Mesothelial cell of epicardium (in vitro differentiated cells): ENCODE data around the gene HTR2B. TPM values are rescaled to one million over a fixed set of nuclear protein-coding genes. Genes with fewer than 3 reads are reported as not detected.

Source experiments
- DNase-seq, 2 experiments: peaks; one replicate each; pipeline ENCODE4 v3.0.0; 2021; ENCODE audit warnings: low spot score in 2 of 2; ENCODE audit not compliant: unreplicated experiment in 2 of 2
- H3K27ac Mint-ChIP-seq: 2 replicates; pipeline ENCODE4 v1.8.0; 2021; ENCODE audit warnings: mixed read lengths
- H3K27me3 Mint-ChIP-seq: 2 replicates; pipeline ENCODE4 v1.8.0; 2021; ENCODE audit warnings: low read depth, mixed read lengths
- H3K36me3 Mint-ChIP-seq: 2 replicates; pipeline ENCODE4 v1.8.0; 2021; ENCODE audit warnings: mixed read lengths
- H3K4me1 Mint-ChIP-seq: 2 replicates; pipeline ENCODE4 v1.8.0; 2021; ENCODE audit warnings: mixed read lengths
- H3K4me3 Mint-ChIP-seq: 2 replicates; pipeline ENCODE4 v1.8.0; 2021; ENCODE audit warnings: mild to moderate bottlenecking, moderate library complexity, mixed read lengths
- H3K9me3 Mint-ChIP-seq: 2 replicates; pipeline ENCODE4 v1.8.0; 2021; ENCODE audit warnings: mixed read lengths
- CTCF ChIP-seq: fragments of 200-600 bp; sonication (generic); IDR thresholded peaks from one replicate; pipeline ENCODE4 v1.5.0; 2021; ENCODE audit warnings: antibody characterized with exemption; ENCODE audit not compliant: unreplicated experiment
- total RNA-seq: library from RNA; stranded (reverse); gene quantifications from 3 replicates; pipeline ENCODE4 v1.2.1, GENCODE V29; 2021

The HTR2B gene
- total RNA-seq, 1 donor from 2014 or later = 3.7 TPM

- no peak overlapping the region for H3K4me3 Mint-ChIP-seq
- no peaks in the 10 kb centered on the region for H3K9me3 Mint-ChIP-seq
- H3K27ac Mint-ChIP-seq = no peak overlapping the region
- peaks cover 21% of the 10 kb centered on the region for H3K4me1 Mint-ChIP-seq
- DNase-seq = no peak
- TF ChIP-seq CTCF = no peak
- H3K36me3 Mint-ChIP-seq = peaks cover 26% of the 10 kb centered on the region
- H3K27me3 Mint-ChIP-seq = no peaks in the 10 kb centered on the region
These were observed 62.1 kb downstream of the HTR2B start for GRCh38 chr2:231062776-231063175.

GRCh38 chr2:231059756-231060155 is 65.1 kb downstream of the HTR2B start:
- Mint-ChIP-seq H3K27me3 (no peaks in the 10 kb centered on the region), H3K4me3 (no peak overlapping the region), H3K36me3 (peaks cover 17% of the 10 kb centered on the region), H3K4me1 (peaks cover 24% of the 10 kb centered on the region), H3K27ac (no peak overlapping the region), H3K9me3 (no peaks in the 10 kb centered on the region)
- no peak for TF ChIP-seq CTCF
- DNase-seq = no peak

GRCh38 chr2:231058761-231059550 is 65.9 kb downstream of the HTR2B start:
- TF ChIP-seq CTCF = no peak
- Mint-ChIP-seq H3K9me3 (no peaks in the 10 kb centered on the region), H3K27ac (peak overlapping the region; percentile 13), H3K27me3 (no peaks in the 10 kb centered on the region), H3K4me1 (peaks cover 24% of the 10 kb centered on the region), H3K4me3 (peak overlapping the region; percentile 98), H3K36me3 (peaks cover 14% of the 10 kb centered on the region)
- no peak for DNase-seq

Other genes starting within 250 kb of the HTR2B start
- gene GPR55, start 199.8 kb downstream of the HTR2B start, total RNA-seq = not detected in 3 replicates
- not detected in 3 replicates for gene SPATA3, start 128.9 kb downstream of the HTR2B start, total RNA-seq
- 0.76 to 0.78 TPM (median 0.77 TPM) in 3 replicates for gene C2orf72, start 87.5 kb downstream of the HTR2B start, total RNA-seq
- gene PSMD1, start 68.2 kb downstream of the HTR2B start, total RNA-seq = 78.9 to 83.6 TPM (median 83.3 TPM) in 3 replicates
- gene ARMC9, start 73.6 kb upstream of the HTR2B start, total RNA-seq = 49.8 to 52.3 TPM (median 51.6 TPM) in 3 replicates